MM.1S (cell line): Measurements from ENCODE around the gene LRRK1.

Experiments used
- CTCF ChIP-seq: fragments of 300-600 bp; sonication (generic); IDR thresholded peaks from 2 replicates; pipeline ENCODE4 v1.5.1; 2016; ENCODE audit warnings: antibody characterized with exemption, low read length, mixed read lengths
- EZH2 ChIP-seq: fragments of 300-600 bp; sonication (generic); optimal IDR thresholded peaks from 2 replicates; pipeline ENCODE3; 2017; ENCODE audit warnings: low read depth, mild to moderate bottlenecking, antibody characterized with exemption, low read length, mixed read lengths

- TF ChIP-seq CTCF: no peak
- TF ChIP-seq EZH2: no peak
Observed at GRCh38 chr15:100944986-100945385, 25.8 kb downstream of the LRRK1 start.
